Testis (tissue), 2 donors: ENCODE data around the gene COPG2.
"Not testable (repeated sequence)": the region's sequence is repeated elsewhere in the genome, so short reads cannot be mapped to it uniquely, and the experiment has no call there.

ENCODE experiments used
- POLR2A ChIP-seq: fragments of 450-650 bp; IDR thresholded peaks from one replicate; pipeline ENCODE4 v1.6.1; 2017; ENCODE audit warnings: antibody characterized with exemption, mild to moderate bottlenecking, moderate library complexity
- TF ChIP-seq, protein P1 (sequence below), 3 experiments: fragments of 450-650 bp in 2 of 3; fragments of 200-600 bp in 1 of 3; sonication (generic) in 1 of 3; IDR thresholded peaks; one replicate each; pipeline ENCODE4 v1.5.1; 2016 to 2019; ENCODE audit warnings: antibody characterized with exemption in 3 of 3, mild to moderate bottlenecking in 2 of 3, moderate library complexity in 1 of 3

- TF ChIP-seq, protein P1, sequence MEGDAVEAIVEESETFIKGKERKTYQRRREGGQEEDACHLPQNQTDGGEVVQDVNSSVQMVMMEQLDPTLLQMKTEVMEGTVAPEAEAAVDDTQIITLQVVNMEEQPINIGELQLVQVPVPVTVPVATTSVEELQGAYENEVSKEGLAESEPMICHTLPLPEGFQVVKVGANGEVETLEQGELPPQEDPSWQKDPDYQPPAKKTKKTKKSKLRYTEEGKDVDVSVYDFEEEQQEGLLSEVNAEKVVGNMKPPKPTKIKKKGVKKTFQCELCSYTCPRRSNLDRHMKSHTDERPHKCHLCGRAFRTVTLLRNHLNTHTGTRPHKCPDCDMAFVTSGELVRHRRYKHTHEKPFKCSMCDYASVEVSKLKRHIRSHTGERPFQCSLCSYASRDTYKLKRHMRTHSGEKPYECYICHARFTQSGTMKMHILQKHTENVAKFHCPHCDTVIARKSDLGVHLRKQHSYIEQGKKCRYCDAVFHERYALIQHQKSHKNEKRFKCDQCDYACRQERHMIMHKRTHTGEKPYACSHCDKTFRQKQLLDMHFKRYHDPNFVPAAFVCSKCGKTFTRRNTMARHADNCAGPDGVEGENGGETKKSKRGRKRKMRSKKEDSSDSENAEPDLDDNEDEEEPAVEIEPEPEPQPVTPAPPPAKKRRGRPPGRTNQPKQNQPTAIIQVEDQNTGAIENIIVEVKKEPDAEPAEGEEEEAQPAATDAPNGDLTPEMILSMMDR (IDR thresholded peaks at IDR 0.05) = not testable (repeated sequence)
- TF ChIP-seq POLR2A = not testable (repeated sequence)
Observed at GRCh38 chr7:130607066-130607465, 61.5 kb downstream of the COPG2 start.
